GM19025 (cell line): ENCODE results near the gene NPY1R.

ENCODE experiments used
- ATAC-seq: cut with Tn5 transposase; IDR thresholded peaks from one replicate; pipeline ENCODE4 v1.9.1; 2021; ENCODE audit warnings: mild to moderate bottlenecking, low read depth, moderate library complexity; ENCODE audit not compliant: unreplicated experiment

Gene NPY1R

DNA sequence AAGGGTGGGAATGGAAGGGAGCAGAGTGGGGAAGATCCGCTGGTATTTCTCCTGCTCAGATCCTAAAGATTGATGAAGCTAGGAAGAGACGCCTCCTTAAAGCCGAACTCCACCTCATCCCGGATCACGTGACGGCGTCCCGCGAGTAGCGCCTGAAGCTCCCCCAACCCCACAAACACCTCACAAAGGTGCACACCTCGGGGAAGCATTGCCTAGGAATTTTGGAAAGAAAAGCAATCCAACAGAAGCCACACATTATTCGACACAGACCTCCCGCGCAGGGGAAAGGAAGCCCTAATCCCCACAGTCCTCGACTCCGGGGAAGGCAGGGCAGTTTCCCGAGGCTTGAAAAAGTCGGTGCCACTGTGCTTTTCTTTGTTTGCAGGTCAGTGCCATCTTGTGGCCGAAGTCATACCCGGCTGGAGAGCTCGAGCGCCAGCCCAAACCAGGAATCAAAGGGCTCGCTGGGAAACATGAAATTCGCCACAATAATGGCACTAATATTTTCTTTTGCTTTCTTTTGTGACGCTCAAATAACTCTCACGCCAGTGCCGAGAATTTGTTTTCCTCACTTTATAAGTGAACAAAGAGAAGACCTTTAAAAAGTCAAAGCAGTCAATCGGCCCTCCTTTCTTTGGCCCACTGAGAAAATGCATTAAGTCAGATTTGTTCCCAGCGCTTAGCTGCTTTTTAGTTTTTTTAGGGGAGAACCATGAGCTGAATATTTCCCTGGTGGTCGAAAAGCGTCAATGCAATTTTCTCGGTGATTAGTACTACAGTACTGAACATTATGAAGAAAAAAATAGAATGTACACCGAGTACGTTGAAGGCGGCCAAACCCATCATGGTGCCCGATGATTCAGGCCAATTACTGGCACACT lies at the start of gene NPY1R:
Gene NPY1R, minus strand, starts transcription at position 71 of the 881 bp plus-strand sequence. CDS start 6,042 bp downstream, outside the sequence.
- peak; percentile 53 for ATAC-seq

DNA sequence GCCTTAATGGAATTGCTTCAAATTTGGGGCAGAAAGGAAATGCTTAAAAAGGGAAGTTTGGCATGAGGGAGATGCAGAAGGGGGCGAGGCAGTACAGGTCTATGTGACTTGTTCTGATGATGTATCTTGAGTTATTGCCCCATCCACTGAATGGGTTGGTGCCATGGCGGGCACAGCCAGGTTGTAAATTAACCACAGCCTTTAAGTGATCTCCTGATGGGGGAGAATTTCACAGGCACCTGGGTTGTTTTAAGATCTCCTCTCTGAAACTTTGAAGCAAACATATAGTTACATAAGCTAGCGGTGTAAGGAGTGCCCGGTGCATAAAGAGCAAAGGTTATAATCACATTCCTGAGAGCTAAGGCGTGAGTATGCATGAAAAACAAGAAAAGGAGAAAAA lies 48.3 kb upstream of the NPY1R start:
- no peak for ATAC-seq

DNA sequence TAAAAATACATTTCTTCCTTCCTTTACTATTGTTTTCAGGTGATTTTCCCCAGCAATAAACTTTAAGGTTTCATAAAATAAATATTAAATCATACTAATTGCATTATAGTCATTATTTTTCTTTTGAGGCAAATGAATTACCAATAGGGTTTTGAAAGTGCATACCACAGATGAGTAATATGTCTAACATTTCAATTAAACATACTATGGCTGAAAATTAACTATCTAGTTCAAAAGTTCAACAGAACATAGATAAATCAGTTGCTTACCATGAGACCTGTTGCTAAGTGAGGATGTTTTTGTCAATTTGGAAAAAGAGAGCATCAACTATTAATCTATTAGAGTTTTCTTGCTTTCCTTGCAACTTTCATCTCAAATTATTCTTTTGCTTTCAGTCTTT lies 46.3 kb upstream of the NPY1R start:
- ATAC-seq, result no peak

GRCh38 chr4:163372029-163372428 lies 39.6 kb upstream of the NPY1R start:
- ATAC-seq, result no peak

DNA sequence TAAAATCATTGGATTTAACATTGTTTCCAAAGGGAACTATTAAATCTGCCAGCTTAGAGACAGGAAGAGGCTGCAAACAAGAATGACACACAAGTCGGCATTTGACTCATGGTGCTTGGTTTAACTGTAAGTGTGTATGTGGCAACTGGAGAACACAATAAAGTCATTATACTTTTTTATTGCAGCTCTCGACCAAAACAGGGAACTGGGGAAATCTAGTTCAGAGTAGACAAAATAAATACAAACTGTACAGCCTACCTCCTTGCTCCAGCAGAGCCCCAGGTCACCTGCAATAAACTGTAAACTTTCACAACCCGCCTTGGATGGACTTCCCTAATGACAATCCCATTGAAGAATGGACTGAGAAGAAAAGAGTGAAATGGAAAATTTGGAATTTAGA lies 35.3 kb upstream of the NPY1R start:
- no peak for ATAC-seq

DNA sequence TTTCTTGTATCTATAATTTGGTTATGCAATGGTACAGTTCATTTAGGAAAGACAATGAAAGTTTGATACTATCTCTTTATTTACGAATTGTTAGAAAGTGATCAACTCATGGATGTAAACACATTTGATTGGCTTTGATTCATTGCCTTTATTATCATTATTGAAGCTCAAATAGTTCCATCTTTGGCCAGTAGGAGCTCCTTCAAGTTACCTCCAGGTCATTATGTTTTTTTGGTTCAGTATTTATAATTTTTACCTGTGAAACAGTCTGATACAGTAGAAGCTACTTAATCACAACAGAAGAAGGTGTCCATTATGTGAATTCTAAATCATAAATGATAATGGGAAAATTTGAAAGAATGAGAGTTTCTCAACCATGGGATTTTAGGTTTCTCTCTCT lies 23.7 kb upstream of the NPY1R start:
- ATAC-seq, result no peak

DNA sequence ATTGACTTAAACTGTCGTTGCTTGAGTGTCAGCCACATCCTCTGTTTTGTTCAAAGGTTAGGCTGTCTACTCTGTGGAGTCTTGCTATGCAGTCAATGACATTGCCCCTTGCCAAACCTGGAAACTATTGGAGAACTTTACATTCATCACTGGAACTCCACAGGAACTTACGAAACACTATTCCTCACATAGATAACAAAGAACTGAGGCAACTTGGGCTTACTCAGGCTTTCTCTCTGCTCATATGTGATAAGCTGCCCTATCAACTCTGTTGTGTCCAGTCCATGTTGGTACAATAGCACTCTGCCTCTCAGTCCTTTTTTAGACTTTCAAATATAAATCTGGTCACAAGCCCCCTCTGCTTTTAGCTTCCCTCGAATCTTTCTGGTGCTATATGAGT lies 20.7 kb upstream of the NPY1R start:
- ATAC-seq, result no peak

GRCh38 chr4:163350672-163351071 lies 18.3 kb upstream of the NPY1R start:
- no peak for ATAC-seq

DNA sequence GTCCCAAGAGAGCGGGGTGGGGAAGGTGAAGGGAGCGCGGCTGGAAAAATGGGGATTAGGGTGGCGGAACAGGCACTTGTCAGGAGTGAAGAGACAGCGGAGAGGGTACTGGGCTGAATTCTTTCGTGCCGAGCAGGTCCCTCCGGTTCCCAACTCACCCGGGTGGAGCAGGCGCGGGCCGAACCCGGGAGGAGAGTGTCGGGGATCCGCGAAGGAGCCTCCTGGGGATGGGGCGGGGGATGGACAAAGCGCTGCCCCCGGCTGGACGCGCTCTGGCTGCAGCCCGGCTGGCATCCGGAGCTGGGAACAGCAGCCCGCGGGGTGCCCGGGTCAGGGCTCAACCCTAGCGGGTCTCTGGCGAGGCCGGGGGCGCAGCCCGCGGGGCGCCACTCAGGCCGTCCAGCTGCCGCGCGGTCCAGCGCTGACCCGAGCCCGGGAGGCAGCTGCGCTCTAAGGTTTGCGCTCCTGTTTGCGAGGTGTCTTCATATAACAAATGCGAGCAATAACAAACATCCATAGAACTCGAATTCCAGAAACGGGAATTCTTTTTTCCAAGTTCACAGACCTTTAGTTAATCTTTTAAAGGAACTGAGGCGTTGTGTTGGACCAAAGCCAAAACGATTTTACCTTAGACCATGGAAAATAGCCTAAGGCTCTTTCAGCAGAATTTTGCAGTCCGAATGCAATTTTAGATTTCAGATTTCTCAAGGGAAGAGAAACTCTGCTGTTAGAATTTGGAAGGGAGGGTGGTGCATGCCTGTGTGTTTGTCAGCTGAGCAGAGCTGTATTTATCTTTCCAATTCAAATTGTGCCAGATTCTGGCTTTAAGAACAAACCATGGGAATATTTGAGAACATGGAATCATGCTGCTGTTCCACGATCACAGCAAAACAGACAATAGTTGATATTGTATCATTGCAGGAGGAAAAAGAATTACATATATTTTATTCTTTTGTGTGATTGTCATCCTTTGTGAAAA lies 12.0 kb upstream of the NPY1R start:
- no peak for ATAC-seq

GRCh38 chr4:163343604-163344146 lies 11.3 kb upstream of the NPY1R start, which contains the start of gene NPY5R:
Gene NPY5R (plus strand): TSS chr4:163343892. CDS start chr4:163350274, 6,382 bp downstream.
- no peak for ATAC-seq

DNA sequence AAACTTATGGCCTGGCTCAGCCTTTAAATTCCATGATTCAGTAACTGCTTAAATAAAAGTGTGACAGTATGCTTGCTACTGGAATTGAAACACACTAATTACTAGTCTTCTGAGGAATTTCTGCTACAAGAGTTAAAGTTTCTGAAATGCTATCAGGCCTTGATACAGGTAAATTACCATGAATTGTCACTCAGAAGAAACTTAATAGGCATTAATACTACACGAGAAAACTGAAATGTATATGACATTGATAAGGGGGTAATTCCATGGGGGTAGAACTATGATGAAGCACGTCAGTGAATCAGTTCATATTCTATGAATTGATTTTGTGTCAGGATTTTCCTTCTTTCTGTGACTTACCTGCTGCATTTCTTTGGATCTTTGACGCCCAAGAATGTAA lies 3.0 kb upstream of the NPY1R start:
- no peak for ATAC-seq

DNA sequence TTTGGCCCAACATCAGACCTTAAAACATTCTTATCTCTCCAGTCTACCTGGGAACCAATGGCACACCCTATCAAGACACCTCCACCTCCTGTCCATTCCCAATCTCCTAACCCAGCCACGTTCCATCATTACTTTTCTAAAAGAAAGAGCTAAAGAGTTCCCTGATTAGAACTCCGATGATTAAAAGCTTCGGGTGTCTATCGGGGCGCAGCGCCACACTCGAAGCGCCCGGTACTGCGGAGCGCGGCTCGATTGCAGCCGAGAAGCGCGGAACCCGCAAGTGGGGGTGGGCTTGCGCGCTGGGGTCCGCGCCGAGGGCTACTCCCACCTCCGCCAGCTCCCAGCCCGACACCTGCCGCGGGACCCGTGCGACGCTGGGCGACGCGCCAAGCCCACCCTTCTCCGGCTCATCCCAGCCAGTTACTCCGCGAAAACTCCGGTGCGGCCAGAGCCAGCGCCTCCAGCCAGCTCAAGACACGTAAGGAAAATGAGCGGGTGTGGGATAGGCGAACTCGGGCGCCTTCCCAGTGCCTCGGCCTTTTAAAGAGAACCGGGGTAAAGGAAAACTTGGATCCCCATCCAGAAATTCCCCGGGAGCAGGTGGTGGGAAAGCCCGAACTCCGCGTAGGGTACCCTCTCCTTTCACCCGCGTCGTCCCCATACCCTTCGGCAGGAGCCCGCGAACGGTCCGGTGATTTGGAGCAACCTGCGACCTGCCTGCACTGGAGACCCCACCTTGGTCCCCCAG lies 593 bp downstream of the NPY1R start:
- no peak for ATAC-seq

- ATAC-seq, result no peak
Observed at GRCh38 chr4:163330916-163331628, 1.3 kb downstream of the NPY1R start.

DNA sequence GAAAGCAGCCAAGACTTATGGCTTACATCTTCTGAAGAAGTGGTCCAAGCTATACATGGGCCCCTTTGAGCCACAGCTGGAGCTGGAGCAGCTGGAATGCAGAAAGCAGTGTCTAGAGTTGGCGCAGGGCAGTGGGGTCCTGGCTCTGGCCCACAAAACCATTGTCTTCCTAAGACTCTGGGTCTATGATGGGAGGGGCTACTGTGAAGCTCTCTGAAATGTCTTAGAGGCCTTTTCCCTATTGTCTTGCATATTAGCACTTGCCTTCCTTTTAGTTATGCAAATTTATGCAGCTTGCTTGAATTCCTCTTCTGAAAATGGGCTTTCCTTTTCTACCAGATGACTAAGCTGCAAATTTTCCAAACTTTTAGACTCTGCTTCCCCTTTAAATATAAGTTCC lies 15.3 kb downstream of the NPY1R start:
- no peak for ATAC-seq

DNA sequence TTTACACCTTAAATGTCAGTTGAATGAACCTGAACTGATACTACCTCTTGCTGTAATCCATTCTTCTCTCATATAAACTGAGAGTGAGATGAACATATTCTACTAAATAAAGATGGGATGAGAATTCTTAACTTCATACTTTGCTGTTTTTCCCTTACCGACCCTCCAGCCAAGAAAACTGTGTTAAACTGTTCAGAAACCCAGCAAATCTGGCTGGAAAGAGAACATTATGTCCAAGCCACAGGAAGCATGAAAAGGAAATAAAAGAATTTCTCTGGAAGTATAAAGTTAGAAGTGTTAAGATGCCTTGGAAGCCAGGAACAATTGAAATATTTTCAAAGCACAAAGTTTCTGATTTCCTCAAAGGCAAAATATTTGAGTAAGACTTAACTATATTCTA lies 22.9 kb downstream of the NPY1R start:
- no peak for ATAC-seq

DNA sequence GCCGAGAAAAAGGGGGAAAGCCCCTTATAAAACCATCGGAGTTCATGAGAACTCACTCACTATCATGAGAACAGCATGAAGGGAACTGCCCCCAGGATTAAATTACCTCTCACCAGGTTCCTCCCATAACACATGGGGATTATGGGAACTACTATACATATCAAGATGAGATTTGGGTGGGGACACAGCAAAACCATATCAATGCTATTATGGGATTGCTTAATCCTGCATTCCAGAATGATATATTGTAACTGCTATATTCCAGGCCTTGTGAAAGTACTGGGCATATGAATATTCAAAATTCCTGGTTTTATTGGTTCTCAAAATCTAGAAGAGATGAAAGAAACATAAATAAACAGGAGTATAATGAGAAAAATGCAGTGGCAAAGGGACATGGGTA lies 29.3 kb downstream of the NPY1R start:
- ATAC-seq, result no peak

- ATAC-seq, result no peak
Observed at GRCh38 chr4:163300445-163300844, 32.0 kb downstream of the NPY1R start.

GRCh38 chr4:163295138-163295537 lies 37.3 kb downstream of the NPY1R start:
- no peak for ATAC-seq

GRCh38 chr4:163284304-163284703 lies 48.1 kb downstream of the NPY1R start:
- no peak for ATAC-seq
